Measurements from ENCODE around the gene LCN15.
"Not testable (repeated sequence)": the region's sequence is repeated elsewhere in the genome, so short reads cannot be mapped to it uniquely, and the experiment has no call there.

Gene LCN15

GRCh38 chr9:136756134-136756438, 8.2 kb downstream of the LCN15 start:
- in situ Hi-C loops (cut with MboI; ENCODE audit: low sequenced_read_pairs): no loop called here

DNA sequence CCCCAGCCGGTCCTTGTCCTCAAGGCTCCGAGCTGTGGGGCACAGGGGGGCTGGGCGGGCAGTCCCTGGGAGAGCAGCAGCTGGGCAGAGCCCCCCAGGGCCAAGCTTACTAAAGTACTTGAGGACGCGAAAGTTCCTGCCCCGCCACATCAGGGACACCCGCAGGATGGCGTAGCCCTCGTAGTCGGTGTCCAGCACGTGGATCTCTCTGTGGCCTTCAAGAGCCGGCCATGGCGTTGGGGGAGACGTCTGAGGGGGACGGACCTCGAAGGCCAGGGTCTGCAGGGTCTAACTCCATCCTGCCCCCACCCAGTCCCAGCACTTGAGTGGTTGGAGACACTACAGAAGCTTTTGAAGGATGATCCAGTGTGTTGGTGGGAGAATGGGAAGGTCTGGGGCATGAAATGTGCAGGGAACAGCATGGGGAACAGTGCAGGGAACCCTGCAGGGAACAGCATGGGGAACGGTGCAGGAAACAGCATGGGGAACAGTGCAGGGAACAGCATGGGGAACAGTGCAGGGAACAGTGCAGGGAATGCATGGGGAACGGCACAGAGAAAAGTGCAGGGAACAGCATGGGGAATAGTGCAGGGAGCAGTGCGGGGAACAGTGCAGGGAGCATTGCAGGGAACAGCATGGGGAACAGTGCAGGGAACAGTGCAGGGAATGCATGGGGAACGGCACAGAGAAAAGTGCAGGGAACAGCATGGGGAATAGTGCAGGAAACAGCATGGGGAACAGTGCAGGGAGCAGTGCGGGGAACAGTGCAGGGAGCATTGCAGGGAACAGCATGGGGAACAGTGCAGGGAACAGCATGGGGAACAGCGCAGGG, 8.8 kb downstream of the LCN15 start:
- in situ Hi-C loops (cut with MboI; ENCODE audit: low sequenced_read_pairs): not testable (repeated sequence)

- in situ Hi-C loops (cut with MboI; ENCODE audit: low sequenced_read_pairs): no loop called here
Measured at GRCh38 chr9:136754626-136755301, 9.6 kb downstream of the LCN15 start.

- in situ Hi-C loops (cut with MboI; ENCODE audit: low sequenced_read_pairs): no loop called here
Measured at GRCh38 chr9:136754059-136754572, 10.2 kb downstream of the LCN15 start.

- in situ Hi-C loops (cut with MboI; ENCODE audit: low sequenced_read_pairs): no loop called here
Measured at GRCh38 chr9:136753371-136754058, 10.8 kb downstream of the LCN15 start.

GRCh38 chr9:136751814-136752213, 12.5 kb downstream of the LCN15 start:
- in situ Hi-C loops (cut with MboI; ENCODE audit: low sequenced_read_pairs): no loop called here

GRCh38 chr9:136751244-136751643, 13.1 kb downstream of the LCN15 start:
- in situ Hi-C loops (cut with MboI; ENCODE audit: low sequenced_read_pairs): no loop called here

GRCh38 chr9:136750526-136750925, 13.8 kb downstream of the LCN15 start:
- in situ Hi-C loops (cut with MboI; ENCODE audit: low sequenced_read_pairs): no loop called here

DNA sequence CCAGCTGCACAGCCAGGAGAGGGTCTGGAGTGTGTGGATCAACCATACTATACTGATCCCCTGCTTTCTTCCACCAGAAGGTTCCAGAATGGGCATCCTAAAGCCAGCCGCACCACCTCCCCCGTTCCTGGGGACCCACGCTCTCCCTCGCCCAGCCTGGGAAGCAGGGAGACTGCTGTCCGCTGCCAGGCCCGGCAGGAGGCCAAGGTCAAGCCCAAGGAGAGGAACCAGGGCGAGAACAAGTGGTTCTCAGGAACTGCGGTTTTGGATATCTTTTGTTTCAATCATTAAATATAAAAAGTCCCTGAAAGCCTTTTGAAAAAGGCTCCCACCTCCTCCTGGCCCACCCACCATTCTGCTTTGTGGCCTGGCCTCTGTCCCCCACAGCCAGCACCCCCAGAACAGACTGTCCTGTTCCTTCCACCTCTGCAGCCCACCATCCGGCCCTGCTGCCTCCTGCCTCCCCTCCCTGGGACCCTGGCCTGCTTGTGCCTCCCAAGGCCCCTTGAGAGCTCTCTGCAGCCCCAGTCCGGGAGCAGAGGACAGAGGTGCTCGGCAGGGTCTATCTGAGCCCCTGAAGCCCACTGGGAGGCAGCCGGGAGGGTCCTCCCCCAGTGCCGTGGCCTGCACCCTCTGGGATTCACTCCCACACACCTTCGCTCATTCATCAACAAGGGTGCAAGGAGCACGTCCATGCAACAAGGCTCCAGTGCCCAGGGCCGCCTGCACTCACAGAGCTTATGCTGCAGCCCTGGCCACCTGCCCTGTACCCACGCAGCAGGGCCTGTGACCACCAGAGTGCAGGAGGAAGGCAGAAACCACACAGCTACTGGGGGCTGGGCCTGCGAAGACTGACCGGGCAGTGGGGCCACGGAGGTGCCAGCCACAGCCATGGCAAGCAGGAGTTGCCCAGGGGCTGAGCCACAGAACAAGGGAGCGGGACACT, 15.4 kb downstream of the LCN15 start:
- in situ Hi-C loops (cut with MboI; ENCODE audit: low sequenced_read_pairs): no loop called here

GRCh38 chr9:136748201-136748600, 16.1 kb downstream of the LCN15 start, which contains the start of gene LCN6:
LCN6 (minus strand) TSS chr9:136748525; CDS start chr9:136748483, 42 bp downstream.
- in situ Hi-C loops (cut with MboI; ENCODE audit: low sequenced_read_pairs): no loop called here

DNA sequence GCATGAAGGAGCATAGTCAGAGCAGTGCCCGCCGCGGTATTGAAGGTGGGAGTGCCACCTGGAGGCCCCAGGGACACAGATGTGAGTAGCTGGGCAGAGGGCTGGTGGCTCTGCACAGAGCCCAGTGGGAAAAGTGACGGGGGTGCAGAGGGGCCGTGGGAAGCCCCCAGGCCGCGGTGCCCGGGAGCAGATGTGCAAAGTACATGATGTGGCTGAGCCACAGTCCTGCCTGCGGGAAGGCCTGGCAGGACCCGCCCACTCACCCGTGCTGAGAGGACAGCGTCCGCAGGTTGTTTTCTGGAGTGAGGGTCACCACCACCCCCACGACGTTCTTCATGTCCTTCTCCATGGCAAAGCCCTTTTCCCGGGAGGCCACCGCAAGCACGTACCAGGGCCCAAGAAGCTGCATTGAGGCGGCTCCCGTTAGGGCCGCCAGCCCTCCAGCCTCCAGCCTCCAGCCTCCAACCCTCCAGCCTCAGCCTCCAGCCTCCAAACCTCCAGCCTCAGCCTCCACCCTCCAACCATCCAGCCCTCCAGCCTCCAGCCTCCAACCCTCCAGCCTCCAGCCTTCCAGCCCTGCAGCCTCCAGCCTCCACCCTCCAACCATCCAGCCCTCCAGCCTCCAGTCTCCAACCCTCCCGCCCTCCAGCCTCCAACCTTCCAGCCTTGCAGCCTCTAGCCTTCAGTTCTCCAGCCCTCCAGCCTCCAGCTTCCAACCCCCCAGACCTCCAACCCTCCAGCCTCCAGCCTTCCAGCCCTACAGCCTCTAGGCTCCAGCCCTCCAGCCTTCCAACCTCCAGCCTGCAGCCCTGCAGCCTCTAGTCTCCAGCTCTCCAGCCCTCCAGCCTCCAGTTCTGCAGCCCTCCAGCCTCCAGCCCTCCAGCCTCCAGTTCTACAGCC, 16.9 kb downstream of the LCN15 start:
- in situ Hi-C loops (cut with MboI; ENCODE audit: low sequenced_read_pairs): no loop called here

DNA sequence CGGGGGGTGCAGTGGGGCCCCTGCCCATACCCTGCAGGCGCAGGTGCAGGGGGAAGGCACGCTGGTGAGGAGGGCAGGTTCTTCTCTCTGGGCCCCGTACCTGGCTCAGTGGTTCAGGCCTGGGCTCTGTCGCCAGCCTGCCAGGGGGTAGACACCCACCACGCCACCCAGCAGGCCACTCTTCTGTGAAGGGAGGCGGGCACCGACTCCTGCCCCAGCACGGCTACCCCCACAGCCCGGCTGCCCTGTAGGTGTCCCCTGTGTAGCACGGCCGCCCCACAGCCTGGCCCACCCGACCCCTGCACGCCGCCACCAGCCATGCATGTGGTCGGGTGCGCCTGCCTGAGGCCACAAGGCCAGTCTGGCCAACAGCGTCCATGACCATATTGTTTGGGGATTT, 17.7 kb downstream of the LCN15 start:
- in situ Hi-C loops (cut with MboI; ENCODE audit: low sequenced_read_pairs): no loop called here

GRCh38 chr9:136746155-136746490, 18.2 kb downstream of the LCN15 start:
- in situ Hi-C loops (cut with MboI; ENCODE audit: low sequenced_read_pairs): no loop called here

- in situ Hi-C loops (cut with MboI; ENCODE audit: low sequenced_read_pairs): no loop called here
Measured at GRCh38 chr9:136745389-136746154, 18.7 kb downstream of the LCN15 start.

DNA sequence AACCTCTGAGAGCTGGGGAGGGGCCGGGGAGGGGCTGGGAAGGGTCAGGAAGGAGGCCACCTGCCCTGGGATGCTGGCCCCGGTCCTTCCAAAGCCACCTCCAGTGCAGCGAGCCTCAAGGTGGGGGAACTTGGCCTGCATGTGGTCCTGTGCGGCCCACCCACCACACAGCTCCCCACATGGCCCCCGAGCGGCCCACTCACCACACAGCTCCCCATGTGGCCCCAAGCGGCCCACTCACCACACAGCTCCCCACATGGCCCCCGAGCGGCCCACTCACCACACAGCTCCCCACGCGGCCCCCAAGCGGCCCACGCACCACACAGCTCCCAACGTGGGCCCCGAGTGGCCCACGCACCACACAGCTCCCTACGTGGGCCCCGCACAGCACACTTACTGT, 19.5 kb downstream of the LCN15 start:
- in situ Hi-C loops (cut with MboI; ENCODE audit: low sequenced_read_pairs): no loop called here

GRCh38 chr9:136743639-136744211, 20.6 kb downstream of the LCN15 start:
- in situ Hi-C loops (cut with MboI; ENCODE audit: low sequenced_read_pairs): no loop called here

- in situ Hi-C loops (cut with MboI; ENCODE audit: low sequenced_read_pairs): no loop called here
Measured at GRCh38 chr9:136742591-136743391, 21.5 kb downstream of the LCN15 start, which contains the start of gene LCN10. LCN10 (minus strand) TSS chr9:136742940; CDS start chr9:136742903, 37 bp downstream.
